ENCODE results near the gene RANGAP1. TPM values are rescaled to one million over a fixed set of nuclear protein-coding genes. Genes with fewer than 3 reads are reported as not detected.

Gene RANGAP1

GRCh38 chr22:41198027-41198580 lies 87.9 kb downstream of the RANGAP1 start:
- H3K14ac ChIP-seq (ENCODE audit: low read length in 2 of 2): no peak overlapping the region
- H3K18ac ChIP-seq (ENCODE audit: low read depth in 1 of 2, low read length in 2 of 2): no peak overlapping the region
- peak overlapping the region; percentile 72 for H3K4me2 ChIP-seq (ENCODE audit: low read length, poor library complexity, severe bottlenecking)
- no peaks in the 10 kb centered on the region for H3K79me1 ChIP-seq (replicated peaks; ENCODE audit: low read length, poor library complexity, severe bottlenecking)
- no peak overlapping the region for H3K23ac ChIP-seq (ENCODE audit: low read length in 2 of 2)
- H4K8ac ChIP-seq (ENCODE audit: low read length): no peak overlapping the region
- H2AK5ac ChIP-seq (ENCODE audit: low read length, severe bottlenecking): no peak overlapping the region
- H3K27me3 ChIP-seq (ENCODE audit: control insufficient read depth in 1 of 2, insufficient read depth in 1 of 2, low read length in 2 of 2): peaks cover 6 to 19% of the 10 kb centered on the region in 2 experiments
- DNase-seq: peak; percentile 52
- no peak overlapping the region for H2BK5ac ChIP-seq (ENCODE audit: low read depth, low read length, poor library complexity, severe bottlenecking)
- H2AFZ ChIP-seq (ENCODE audit: low read depth, low read length): peak overlapping the region; percentile 60
- no peak overlapping the region for H3K27ac ChIP-seq (ENCODE audit: low read length, poor library complexity, severe bottlenecking)
- H3K4me1 ChIP-seq (ENCODE audit: control insufficient read depth, insufficient read depth, low read depth, low read length): peaks cover 10% of the 10 kb centered on the region
- no peak overlapping the region for H2BK15ac ChIP-seq (ENCODE audit: low read depth, poor library complexity, severe bottlenecking)
- H3K9me3 ChIP-seq (ENCODE audit: control insufficient read depth, low read length): no peaks in the 10 kb centered on the region
- H3K36me3 ChIP-seq (ENCODE audit: control insufficient read depth in 1 of 2, insufficient read depth in 2 of 2, low read depth in 1 of 2, low read length in 2 of 2): no peaks in the 10 kb centered on the region
- H3K4ac ChIP-seq (ENCODE audit: low read depth in 1 of 2, low read length in 2 of 2): no peak overlapping the region
- WGBS: 5% methylated on average over 9 of the region's 9 CpGs
- peak overlapping the region; percentile 60 for H3K9ac ChIP-seq (ENCODE audit: low read length)
- H4K91ac ChIP-seq (ENCODE audit: low read length): no peak overlapping the region
- H3K4me3 ChIP-seq (ENCODE audit: insufficient read depth in 1 of 2, low read depth in 1 of 2, low read length in 2 of 2): peak overlapping the region in 1 of 2 experiments; percentile 92
- no peak overlapping the region for H2BK120ac ChIP-seq (ENCODE audit: low read depth, low read length)
- no peak overlapping the region for H2BK12ac ChIP-seq (ENCODE audit: low read length in 2 of 2)

GRCh38 chr22:41197038-41197972 lies 88.7 kb downstream of the RANGAP1 start:
- no peak overlapping the region for H2AK5ac ChIP-seq (ENCODE audit: low read length, severe bottlenecking)
- peaks cover 10% of the 10 kb centered on the region for H3K4me1 ChIP-seq (ENCODE audit: control insufficient read depth, insufficient read depth, low read depth, low read length)
- no peak overlapping the region for H2BK15ac ChIP-seq (ENCODE audit: low read depth, poor library complexity, severe bottlenecking)
- peaks cover 6 to 19% of the 10 kb centered on the region in 2 experiments for H3K27me3 ChIP-seq (ENCODE audit: control insufficient read depth in 1 of 2, insufficient read depth in 1 of 2, low read length in 2 of 2)
- peak overlapping the region; percentile 96 for H3K4me2 ChIP-seq (ENCODE audit: low read length, poor library complexity, severe bottlenecking)
- peak overlapping the region; percentile 9 for H4K8ac ChIP-seq (ENCODE audit: low read length)
- H3K79me1 ChIP-seq (replicated peaks; ENCODE audit: low read length, poor library complexity, severe bottlenecking): no peaks in the 10 kb centered on the region
- peak; percentile 76 for DNase-seq
- H2AFZ ChIP-seq (ENCODE audit: low read depth, low read length): peak overlapping the region; percentile 94
- H3K14ac ChIP-seq (ENCODE audit: low read length in 2 of 2): peak overlapping the region in 1 of 2 experiments; percentile 67
- H2BK5ac ChIP-seq (ENCODE audit: low read depth, low read length, poor library complexity, severe bottlenecking): no peak overlapping the region
- H4K91ac ChIP-seq (ENCODE audit: low read length): no peak overlapping the region
- no peaks in the 10 kb centered on the region for H3K9me3 ChIP-seq (ENCODE audit: control insufficient read depth, low read length)
- no peak overlapping the region for H2BK120ac ChIP-seq (ENCODE audit: low read depth, low read length)
- peak overlapping the region in 1 of 2 experiments; percentile 48 for H3K23ac ChIP-seq (ENCODE audit: low read length in 2 of 2)
- H3K18ac ChIP-seq (ENCODE audit: low read depth in 1 of 2, low read length in 2 of 2): peak overlapping the region in 1 of 2 experiments; percentile 30
- H3K36me3 ChIP-seq (ENCODE audit: control insufficient read depth in 1 of 2, insufficient read depth in 2 of 2, low read depth in 1 of 2, low read length in 2 of 2): no peaks in the 10 kb centered on the region
- peak overlapping the region; percentile 71 to 92 for H3K4me3 ChIP-seq (ENCODE audit: insufficient read depth in 1 of 2, low read depth in 1 of 2, low read length in 2 of 2)
- H2BK12ac ChIP-seq (ENCODE audit: low read length in 2 of 2): no peak overlapping the region
- H3K9ac ChIP-seq (ENCODE audit: low read length): peak overlapping the region; percentile 60
- no peak overlapping the region for H3K4ac ChIP-seq (ENCODE audit: low read depth in 1 of 2, low read length in 2 of 2)
- WGBS: 1% methylated on average over 86 of the region's 91 CpGs
- no peak overlapping the region for H3K27ac ChIP-seq (ENCODE audit: low read length, poor library complexity, severe bottlenecking)

Small RNA genes within 50 kb of the gene (small RNA-seq; reads per million reads assigned to genes)
- gene MIR6889 (ENCODE audit: low read depth): not detected

Measured in mesenchymal stem cell (in vitro differentiated cells and primary cell).